HG03039 (cell line): ENCODE data around the gene DCHS1.

Source experiments
- ATAC-seq: cut with Tn5 transposase; IDR thresholded peaks from one replicate; pipeline ENCODE4 v1.9.1; 2021; ENCODE audit warnings: mild to moderate bottlenecking, moderate library complexity; ENCODE audit not compliant: unreplicated experiment

DCHS1 gene

DNA sequence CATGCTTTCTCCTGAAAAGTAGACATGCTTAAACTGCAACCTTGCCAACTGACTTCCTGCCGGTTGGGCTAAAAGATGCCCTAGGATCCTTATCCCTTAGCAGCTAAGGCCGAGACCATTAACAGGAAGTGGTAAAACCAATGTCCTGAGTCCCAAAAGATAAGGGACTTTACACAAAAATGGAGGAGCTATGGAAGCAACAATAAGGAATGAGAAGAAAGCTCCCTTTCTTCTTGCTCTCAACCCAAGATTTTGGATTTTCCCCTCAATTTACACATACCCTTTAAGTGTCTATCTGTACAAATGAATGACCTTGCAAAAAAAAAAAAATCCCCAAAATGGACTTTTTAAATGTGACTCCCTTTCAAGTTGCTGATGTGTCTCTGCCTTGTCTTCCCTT is 16.4 kb upstream of the DCHS1 start:
- no peak for ATAC-seq

DNA sequence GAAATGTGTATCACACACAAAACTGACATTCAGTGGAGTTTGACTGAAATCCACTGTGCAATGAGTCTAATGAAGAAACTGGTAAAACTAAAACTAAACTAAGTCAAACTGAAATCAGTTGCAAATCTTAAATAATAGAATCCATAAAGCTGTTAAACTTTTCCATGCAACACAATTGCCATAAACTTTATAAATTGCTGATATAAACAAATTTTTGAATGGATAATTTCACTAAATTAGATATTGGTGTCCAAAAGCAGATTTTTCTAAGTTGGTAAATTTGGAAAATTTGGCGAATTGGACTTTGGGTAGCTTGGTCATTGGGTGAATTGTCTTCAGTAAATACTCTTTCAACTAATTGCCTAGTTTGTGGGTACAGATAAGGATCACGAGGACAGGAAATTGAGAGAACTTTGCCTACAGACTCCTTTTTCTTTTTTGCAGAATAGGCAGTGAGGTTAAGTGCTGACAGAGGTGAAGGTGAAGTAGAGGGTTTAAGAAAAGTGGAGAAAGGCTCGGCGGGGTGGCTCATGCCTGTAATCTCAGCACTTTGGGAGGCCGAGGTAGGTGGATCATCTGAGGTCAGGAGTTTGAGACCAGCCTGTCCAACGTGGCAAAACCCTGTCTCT is 14.7 kb upstream of the DCHS1 start:
- ATAC-seq: no peak

DNA sequence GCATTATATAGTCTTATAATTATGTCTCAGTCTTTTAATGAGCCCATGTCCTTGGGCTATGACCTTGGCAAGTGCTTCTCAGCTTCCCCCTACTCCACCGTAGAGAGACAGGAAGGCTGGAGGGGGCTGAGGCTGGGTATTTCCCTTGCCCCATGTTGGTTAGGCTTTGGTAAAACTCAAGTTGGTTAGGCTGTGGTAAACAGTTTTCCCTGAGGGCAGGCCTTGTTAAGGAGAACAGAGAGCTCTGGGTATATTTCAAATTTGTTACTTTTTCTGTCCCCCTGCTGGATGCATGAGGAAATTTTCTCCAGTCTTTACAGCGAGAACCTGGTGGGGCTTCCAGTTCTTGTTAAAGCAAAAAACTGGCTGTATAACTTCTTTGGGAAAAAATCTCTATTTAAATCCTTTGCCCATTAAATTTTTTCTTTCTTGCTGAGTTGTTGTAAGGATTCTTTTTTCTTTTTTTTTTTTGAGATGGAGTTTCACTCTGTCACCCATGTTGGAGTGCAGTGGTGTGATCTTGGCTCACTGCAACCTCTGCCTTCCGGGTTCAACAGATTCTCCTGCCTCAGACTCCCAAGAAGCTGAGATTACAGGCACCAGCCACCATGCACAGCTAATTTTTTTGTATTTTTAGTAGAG is 12.2 kb upstream of the DCHS1 start:
- ATAC-seq: no peak

DNA sequence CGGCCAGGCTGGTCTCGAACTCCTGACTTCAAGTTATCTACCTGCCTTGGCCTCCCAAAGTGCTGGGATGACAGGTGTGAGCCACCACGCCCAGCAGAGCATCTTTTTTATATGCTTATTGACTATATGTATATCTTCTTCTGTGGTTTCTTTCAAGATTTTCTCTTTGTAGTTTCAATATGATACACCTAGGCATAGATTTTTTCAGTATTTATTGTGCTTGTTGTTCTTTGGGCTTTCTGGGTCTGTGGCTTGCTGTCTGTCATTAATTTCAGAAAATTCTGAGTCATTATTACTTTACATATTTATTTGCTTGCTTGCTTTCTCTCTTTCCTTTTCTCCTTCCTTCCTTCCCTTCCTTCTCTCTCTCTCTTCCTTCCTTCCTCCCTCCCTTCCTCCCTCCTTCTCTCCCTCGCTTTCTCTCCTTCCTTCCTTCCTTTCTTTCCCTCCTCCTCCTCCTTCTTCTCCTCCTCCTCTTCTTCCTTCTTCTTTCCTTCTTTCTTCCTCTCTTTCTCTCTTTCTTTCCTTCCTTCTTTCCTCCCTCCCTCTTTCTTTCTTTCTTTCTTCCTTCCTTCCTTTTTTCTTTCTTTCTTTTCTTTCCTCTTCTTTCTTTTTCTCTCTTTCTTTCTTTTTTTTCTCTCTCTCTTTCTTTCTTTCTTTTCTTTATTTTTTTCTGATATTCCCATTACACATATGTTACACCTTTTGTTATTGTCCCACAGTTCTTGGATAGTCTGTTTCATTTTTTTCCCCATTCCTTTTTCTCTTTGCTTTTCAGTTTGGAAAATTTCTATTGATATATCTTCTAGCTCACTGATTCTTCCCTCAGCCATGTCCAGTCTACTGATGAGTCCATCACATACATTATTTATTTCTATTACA is 10.9 kb upstream of the DCHS1 start:
- ATAC-seq: no peak

GRCh38 chr11:6664551-6664950 is 8.9 kb upstream of the DCHS1 start:
- no peak for ATAC-seq

DNA sequence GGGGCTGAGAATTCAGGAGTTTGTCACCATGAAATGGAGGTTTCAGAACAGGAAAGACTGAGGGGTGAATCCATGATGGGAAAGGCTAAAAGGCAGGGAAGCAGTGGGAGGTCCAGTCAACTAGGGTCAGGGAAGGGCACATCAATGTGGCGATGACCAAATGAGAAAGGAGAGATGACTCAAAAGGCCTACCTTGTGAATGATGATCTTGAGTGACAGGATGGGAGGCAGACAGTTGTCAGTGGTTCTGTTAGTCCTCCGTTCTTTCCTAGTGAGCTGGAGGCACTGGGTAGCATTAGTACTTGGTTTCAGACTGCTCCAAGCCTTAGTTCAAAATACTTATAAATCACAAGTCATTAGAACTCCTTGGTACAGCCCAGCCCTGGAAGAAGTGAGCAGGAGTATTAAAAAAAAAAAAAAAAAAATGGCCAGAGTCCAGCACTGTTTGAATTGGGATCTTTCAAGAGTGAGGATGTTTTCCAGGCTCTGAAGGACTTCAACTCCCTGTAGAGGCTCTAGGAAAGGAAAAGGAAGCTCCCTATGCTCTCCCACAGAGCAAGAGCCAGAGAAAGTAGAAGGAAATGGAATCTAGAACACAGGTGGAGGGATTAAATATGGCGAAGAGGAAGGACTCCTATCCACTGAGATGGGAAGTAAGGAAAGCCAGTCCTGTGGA is 8.3 kb upstream of the DCHS1 start:
- no peak for ATAC-seq

GRCh38 chr11:6660712-6661111 is 5.1 kb upstream of the DCHS1 start:
- no peak for ATAC-seq

GRCh38 chr11:6658647-6659046 is 3.0 kb upstream of the DCHS1 start:
- ATAC-seq: no peak

- ATAC-seq: no peak
Measured at GRCh38 chr11:6657346-6657745, 1.7 kb upstream of the DCHS1 start.

GRCh38 chr11:6656936-6657335 is 1.3 kb upstream of the DCHS1 start:
- no peak for ATAC-seq

- no peak for ATAC-seq
Measured at GRCh38 chr11:6656584-6656915, 941 bp upstream of the DCHS1 start.

DNA sequence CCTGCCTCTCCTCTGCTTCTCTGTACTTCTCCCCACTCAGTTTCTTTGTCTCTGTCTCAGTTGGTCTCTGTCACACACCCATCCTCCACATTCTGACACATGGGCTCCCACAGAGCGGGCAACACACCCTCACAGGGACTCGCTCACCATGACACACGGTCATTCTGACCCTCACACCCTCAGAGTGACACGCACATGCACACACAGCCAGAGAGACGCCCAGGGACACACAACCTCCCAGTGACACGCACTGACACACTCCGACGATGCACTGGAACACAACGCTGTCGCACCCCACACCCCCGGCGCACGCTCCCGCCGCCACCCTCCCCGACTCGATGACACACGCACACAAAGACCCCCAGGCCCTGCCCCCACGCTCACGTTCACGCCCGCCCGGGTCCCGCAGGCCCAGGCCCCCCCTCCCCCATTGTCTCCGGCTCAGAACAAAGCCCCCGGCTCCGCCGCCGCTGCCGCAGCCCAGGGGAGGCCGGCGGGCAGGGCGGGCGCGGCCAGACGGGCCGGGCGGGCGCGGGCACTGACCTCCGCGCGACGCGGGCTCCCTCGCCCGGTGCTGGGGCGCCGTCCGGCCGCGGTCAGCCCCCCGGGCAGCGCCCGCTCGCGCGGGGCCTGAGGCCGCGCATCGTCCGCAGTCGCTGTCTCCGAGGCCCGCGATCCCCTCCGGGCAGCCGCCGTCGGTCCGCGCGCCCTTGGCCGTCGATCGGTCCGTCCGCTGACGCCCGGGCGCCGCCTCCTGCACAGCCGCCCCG is 404 bp downstream of the DCHS1 start:
- no peak for ATAC-seq

DNA sequence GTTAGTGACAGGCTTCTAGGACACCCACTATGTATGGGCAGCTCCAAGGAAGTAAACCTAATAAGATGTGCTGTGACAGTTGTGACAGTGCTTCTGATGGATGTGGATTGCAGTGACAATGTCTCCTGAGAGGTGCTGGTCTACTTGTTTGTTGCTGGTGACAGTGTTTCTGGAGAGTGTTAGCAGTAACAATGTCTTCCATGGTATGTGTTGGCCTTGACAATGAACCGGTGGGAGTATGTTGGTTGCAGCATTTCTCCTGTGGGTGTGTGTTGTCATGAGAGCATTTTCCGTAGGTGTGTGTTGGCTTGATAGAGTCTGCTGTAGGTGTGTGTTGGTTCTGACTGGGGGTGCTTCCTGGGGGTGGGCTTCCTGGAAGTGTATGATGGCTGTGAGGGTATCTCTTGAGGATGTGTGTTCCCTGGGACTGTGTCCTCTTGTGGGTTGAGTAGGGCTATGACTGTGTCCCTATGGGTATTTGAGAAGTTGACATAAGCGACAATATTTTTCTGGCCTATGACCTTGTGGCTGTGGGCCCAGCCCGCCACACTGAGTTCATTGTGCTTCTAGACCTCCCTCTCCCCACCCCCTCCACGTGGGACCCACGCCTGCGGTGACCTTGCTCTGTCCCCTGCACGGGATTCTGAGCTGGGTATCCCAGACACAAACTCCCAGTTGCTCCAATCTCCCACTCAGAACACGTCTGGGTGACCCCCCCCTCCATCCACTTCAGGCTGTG is 1.2 kb downstream of the DCHS1 start:
- ATAC-seq: no peak

DNA sequence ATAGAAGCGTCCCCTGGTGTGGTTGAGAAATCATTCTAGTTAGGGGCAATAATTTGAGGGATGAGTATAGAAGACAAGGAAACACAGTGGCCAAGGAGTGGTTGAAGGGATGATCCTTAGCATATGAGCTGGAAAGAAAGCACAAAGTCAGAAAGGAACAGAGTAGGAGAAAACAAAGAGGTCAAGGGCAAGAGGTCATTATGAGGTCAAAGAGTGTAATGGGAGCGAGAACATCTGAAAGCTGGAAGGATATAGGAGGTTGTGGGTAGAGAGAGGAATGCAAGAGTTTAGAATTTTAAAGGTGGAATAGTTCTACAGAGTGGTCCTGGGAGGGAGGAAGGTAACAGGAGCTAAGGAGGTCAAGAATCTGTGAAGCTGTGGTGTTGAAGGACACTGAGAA is 2.0 kb downstream of the DCHS1 start:
- ATAC-seq: no peak

- no peak for ATAC-seq
Measured at GRCh38 chr11:6653097-6653496, 2.5 kb downstream of the DCHS1 start.

- no peak for ATAC-seq
Measured at GRCh38 chr11:6652182-6652581, 3.4 kb downstream of the DCHS1 start.

GRCh38 chr11:6650980-6651379 is 4.6 kb downstream of the DCHS1 start:
- no peak for ATAC-seq

GRCh38 chr11:6650104-6650503 is 5.5 kb downstream of the DCHS1 start:
- no peak for ATAC-seq

DNA sequence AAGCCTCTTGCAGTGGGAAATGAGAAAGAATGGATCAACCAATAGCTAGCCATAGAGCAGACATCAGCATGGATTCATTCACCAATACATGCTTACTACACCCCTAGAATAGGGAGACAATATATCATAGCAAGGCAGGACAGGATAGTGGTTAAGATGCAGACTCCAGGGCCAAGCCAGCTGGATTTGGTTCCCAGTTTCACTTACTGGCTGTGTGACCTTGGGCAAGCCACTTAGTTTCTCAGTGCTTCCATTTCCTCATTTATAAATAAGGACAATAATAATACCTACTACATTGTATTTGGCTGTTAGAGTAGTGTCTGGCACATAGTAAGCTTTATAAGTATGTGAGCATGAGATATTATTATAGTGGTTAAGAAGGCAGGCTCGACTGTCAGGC is 7.1 kb downstream of the DCHS1 start:
- ATAC-seq: no peak

DNA sequence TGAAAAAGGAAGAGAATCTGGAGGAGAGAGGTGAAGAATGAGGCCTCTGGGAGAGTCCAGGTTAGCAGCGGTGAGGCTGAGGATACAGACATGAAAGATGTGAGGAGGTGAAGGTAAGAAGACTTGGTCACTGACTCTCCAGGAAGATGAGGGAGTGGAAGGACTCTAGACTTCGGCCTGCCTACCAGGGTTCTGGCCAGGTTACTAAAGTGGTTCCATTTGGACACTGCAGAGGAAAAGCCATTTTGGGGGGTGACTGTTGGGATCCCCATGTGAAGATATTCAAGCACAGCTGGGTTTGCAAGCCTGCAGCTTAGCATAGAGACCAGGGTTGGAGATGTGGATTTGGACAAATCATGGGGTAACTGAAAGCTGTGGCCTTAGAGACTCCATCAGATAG is 7.8 kb downstream of the DCHS1 start:
- ATAC-seq: no peak
